Right lobe of liver (tissue), 4 donors: ENCODE measurements around the gene AUNIP.

ENCODE experiments used
- CTCF ChIP-seq, 4 donors: fragments of 200-600 bp in 3 of 4; fragments of 450-650 bp in 1 of 4; IDR thresholded peaks; one replicate each; pipeline versions ENCODE4 v1.5.1 to v1.8.0; 2016 to 2022; ENCODE audit warnings: antibody characterized with exemption in 4 of 4, mild to moderate bottlenecking in 2 of 4
- POLR2A ChIP-seq: fragments of 450-650 bp; IDR thresholded peaks from one replicate; pipeline ENCODE4 v1.6.1; 2017; ENCODE audit warnings: antibody characterized with exemption, mild to moderate bottlenecking
- donor health status: DM: no; HTN: no; CAD: no.
- donor health status: DM: no; HTN: no; CAD: no.
- donor health status: DM: no; HTN: yes; CAD: no.

GRCh38 chr1:25809929-25810328, 49.3 kb downstream of the AUNIP start:
- TF ChIP-seq CTCF (IDR thresholded peaks at IDR 0.05) (no peak), POLR2A (no peak)
